HG03064 (cell line): ENCODE measurements around the gene PHB1.

ENCODE experiments used
- ATAC-seq: cut with Tn5 transposase; IDR thresholded peaks from one replicate; pipeline ENCODE4 v1.9.1; 2021; ENCODE audit warnings: low read depth; ENCODE audit not compliant: unreplicated experiment

The PHB1 gene

DNA sequence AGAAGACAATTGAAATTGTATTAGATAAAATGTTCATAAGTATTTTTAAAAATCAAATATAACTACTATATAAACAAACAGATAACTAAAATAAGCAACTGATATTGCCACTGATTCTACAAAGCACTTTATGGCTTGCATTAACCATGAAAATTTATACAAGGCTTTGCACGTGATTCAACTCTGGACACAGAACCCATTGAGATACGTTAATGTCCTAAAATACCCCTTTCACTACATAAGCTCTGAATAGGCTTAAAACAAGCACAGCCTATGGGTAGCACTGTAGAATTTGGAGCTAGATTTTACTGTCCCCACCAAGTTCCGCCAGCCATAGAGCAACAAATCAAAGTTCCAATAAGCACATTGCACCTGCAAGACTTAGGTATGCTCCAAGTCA lies 57.2 kb downstream of the PHB1 start:
- ATAC-seq = no peak

DNA sequence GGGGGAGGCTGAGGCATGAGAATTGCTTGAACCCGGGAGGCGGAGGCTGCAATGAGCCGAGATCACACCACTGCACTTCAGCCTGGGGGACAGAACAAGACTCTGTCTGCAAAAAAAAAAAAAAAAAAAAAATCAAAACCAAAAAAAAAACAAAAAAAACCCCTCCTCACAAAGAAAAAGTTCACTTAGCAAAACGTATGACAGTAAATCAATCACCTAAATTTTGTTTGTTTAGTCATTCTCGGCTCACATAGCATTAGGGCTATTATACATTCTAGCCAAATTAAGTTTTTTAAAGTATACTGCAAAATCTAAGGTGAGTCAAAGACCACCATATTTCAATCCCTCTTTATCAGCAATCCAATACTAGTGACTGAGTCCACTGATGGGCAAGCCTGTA lies 58.4 kb downstream of the PHB1 start:
- ATAC-seq = no peak
